NCI-H2171 treated with DMSO at 0.1 percent for 48 hours (cell line): ENCODE measurements around the gene ZNF680.
A peak's percentile ranks its signal among the peaks of the same experiment; 100 is the strongest.
"Not testable (repeated sequence)": the region's sequence is repeated elsewhere in the genome, so short reads cannot be mapped to it uniquely, and the experiment has no call there.

Experiments
- DNase-seq: peaks from one replicate; lab custom pipeline; 2025; lab: John Stamatoyannopoulos, UW

Gene ZNF680

DNA sequence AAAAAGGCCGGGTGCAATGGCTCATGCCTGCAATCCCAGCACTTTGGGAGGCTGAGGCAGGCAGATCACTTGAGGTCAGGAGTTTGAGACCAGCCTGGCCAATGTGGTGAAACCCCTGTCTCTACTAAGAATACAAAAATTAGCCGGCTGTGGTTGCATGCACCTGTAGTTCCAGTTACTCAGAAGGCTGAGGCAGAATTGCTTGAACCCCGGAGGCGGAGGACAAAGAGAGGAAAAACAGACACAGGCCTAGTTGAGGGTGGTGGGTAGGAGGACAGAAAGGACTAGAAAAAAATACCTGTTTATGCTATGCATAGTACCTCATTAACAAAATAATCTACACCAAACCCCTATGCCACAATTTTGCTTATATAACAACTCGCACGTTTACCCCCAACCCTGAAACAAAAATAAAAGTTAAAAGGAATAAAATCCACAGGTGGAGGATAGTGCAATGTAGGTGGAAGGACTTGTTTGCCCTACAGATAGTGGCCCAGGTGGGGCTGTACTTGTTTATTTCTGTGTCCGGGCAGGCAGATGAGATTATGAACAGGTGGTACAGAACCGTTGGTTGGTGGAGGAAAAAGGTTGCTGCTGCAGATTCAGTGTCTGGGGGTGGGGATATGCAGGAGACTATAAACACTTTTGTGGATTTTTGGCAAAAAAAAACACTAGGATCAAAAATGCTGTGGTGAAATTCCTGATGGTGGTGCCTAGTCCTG lies 5.1 kb downstream of the ZNF680 start:
- peak; percentile 7 for DNase-seq

GRCh38 chr7:64555046-64555445 lies 7.8 kb downstream of the ZNF680 start:
- DNase-seq = no peak

- DNase-seq = not testable (repeated sequence)
Measured at GRCh38 chr7:64554188-64554587, 8.7 kb downstream of the ZNF680 start.

DNA sequence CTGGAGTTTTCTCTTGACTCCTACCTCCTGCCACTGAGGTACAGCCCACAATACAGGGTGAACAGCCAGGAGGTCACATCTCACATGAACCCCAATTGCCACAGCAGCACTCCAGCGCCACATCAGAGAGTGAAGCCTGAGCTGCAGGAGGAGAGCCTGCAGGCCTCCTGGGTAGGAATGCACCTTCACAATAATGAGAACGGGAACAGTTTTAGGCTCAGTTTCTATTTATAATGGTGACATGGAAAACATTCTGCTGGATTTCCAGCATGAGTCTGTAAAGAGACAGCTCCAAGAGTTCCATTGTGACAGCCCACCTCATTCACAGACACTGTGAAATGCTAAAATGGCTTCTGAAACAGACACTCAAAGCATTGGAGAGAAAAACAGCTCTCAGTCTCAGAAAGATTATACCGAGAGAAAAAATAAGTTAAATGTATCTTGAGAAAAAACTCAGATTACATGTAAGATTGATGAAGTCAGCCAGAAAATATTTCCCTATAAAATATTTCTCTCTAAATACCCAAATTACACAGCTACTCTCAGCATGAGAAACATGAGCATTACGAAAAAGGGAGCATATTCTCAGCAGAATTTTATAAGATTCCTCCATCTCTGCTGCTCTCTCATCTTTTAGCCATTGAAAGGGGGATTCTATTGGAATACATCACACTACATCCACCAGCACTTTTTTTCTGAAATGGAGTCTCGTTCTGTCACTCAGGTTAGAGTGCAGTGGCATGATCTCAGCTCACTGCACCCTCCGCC lies 11.3 kb downstream of the ZNF680 start:
- no peak for DNase-seq

- DNase-seq = no peak
Measured at GRCh38 chr7:64544010-64544409, 18.9 kb downstream of the ZNF680 start.

GRCh38 chr7:64541438-64542359 lies 21.2 kb downstream of the ZNF680 start:
- DNase-seq = no peak

GRCh38 chr7:64533756-64534155 lies 29.1 kb downstream of the ZNF680 start:
- DNase-seq = no peak

- no peak for DNase-seq
Measured at GRCh38 chr7:64528770-64529169, 34.1 kb downstream of the ZNF680 start.

GRCh38 chr7:64521409-64521984 lies 41.4 kb downstream of the ZNF680 start:
- no peak for DNase-seq

DNA sequence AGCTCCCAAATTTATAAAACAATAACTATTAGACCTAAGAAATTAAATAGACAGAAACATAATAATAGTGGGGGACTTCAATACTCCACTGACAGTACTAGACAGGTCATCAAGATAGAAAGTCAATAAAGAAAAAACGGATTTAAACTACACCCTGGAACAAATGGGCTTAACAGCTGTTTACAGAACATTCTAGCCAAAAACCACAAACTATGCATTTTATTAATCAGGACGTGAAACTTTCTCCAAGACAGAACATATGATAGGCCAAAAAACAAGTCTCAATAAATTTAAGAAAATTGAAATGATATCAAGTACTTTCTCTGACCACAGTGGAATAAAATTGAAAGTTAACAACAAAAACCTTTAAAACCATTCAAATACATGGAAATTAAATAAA lies 46.4 kb downstream of the ZNF680 start:
- no peak for DNase-seq

- no peak for DNase-seq
Measured at GRCh38 chr7:64515781-64516180, 47.1 kb downstream of the ZNF680 start.

- DNase-seq = no peak
Measured at GRCh38 chr7:64515330-64515729, 47.5 kb downstream of the ZNF680 start.

DNA sequence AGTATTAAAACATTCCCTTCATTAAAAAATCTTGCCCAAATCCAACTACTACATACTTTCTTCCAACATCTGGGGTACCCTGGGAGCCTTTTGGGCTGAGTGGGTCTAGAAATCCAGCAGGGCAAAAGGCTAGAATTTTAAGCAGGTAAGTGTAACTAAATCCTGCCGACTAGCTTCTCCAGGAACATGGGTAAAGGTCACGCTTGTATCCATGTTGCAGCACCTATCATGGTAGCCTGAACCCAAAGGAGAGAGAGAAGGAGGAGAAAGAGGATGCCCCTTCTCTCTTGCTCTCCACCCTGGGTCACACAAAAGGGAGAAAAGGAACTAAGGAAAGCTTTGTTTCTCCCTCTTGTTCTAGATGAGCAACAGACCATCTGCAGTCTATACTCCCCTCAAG lies 53.3 kb downstream of the ZNF680 start:
- no peak for DNase-seq

DNA sequence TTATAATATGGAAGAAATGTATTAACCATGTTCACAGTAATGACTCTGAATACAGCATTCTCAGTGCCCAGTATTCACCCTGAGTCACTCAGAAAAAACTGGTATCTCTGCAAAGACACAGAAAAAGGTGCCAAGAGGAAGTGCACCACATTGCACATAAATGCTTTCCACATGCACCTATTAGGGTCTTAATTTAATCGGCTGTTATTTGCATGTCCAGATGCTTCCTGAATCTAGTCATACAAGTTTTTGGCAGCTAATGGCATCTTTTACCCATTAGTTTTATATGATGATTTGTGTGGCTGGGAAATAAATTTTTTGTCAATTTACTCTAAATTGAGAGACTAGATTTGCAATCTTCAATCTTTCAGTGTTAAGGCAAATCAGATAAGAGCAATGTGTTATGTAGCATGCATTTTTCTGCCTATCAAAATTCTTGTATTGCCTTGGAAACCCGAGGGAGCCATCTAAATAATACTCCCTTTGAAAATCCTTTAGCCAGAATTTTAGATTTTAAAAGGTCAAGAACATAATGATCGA lies 58.2 kb downstream of the ZNF680 start:
- no peak for DNase-seq

DNA sequence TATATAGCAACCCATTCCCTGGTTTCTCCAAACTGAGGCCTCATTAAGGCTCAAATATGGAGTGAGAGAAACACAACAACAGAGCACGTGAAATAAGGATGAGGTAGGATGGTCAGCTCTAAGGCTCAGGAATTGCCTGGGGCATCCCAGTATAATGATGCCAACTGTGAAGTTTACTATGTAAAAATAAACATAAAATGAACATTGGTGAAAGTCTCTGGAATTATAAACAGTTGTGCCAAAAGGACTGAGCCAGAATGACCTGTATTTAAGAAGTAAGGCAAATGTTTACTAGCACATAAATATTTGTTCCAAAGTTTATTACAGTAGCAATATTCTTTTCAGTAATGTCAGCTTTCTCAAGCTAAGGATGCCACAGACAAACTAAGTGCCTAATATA lies 64.6 kb downstream of the ZNF680 start:
- no peak for DNase-seq

DNA sequence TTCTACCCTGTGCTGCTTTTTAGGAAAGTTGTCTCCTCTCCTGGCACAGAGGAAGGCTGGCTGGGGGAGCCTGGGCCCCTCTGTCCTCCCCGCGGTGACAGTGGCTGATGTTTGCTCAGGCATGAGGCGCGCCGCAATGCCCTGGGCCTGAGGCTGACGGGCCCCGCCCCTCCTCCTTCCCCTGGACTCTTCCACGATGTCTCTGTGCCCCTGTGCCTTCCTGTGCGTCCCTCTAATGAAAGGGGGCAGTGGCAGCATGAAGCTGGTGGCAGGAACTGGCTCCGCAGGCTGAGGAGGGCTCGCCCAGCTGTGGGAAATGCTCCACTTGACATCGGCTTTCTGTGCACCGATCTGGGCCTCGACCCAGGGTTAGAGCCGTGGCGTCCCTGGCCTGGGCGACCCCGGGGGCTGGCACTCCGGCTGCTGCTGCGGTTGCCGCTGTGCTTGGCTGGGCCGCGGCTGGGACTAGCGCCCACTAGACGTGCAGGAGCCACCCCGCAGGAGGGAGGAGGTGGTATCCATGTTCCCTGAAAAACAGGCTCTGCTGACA lies 67.9 kb downstream of the ZNF680 start:
- no peak for DNase-seq

DNA sequence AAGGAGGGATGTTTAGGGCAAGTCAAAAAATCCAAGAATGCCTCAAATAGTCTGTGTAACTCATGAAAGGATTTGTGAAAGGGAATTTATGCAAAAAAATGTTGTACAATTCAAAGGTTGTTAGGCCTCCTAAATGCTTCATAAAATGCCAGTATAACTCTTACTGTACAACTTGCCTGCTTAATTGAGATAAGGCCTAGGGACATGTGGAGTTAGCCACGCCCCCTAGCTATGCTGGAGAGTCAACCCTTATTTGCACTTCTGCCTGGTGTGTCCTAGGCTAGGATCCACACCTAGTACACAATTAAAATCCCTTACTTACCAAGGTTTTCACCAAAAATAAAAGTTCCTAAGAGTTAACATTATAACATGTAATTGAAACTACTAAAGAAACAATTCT lies 77.2 kb downstream of the ZNF680 start:
- no peak for DNase-seq
